Retinal pigment epithelial cell (primary cell): ENCODE data around the gene ILF3.

Source experiments
- DNase-seq: peaks from one replicate; pipeline ENCODE4 v3.0.0-alpha.2; 2010; ENCODE audit warnings: low read depth
- H3K4me3 ChIP-seq: 2 replicates; pipeline ENCODE4 v1.5.1; 2011; ENCODE audit warnings: mild to moderate bottlenecking, low read length, control low read depth, moderate library complexity
- TF ChIP-seq, protein P1 (sequence below): conservative IDR thresholded peaks from 2 replicates; pipeline ENCODE4 v1.5.1; 2011; ENCODE audit warnings: low read depth, low read length, control low read depth, inconsistent platforms

Gene ILF3

DNA sequence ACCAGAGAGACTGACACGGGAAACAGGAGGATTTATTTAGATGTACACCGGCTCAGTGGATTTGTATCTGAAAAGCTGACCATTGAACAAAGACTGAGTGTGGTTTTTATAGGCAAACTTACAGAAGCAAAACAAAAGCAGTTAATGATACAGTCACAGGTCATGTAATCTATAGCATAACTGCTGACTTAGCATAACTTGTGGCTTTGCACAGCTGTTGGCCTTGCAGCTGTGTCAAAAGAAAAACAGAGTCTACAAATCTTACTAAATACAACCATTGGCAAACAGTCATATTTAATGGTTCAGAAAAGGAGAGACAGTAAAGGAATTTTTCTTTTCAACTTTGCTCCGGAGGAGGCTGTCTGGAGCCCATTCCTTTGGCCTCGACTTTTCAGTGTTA, 2.3 kb upstream of the ILF3 start:
- no peak for DNase-seq
- TF ChIP-seq, protein P1, sequence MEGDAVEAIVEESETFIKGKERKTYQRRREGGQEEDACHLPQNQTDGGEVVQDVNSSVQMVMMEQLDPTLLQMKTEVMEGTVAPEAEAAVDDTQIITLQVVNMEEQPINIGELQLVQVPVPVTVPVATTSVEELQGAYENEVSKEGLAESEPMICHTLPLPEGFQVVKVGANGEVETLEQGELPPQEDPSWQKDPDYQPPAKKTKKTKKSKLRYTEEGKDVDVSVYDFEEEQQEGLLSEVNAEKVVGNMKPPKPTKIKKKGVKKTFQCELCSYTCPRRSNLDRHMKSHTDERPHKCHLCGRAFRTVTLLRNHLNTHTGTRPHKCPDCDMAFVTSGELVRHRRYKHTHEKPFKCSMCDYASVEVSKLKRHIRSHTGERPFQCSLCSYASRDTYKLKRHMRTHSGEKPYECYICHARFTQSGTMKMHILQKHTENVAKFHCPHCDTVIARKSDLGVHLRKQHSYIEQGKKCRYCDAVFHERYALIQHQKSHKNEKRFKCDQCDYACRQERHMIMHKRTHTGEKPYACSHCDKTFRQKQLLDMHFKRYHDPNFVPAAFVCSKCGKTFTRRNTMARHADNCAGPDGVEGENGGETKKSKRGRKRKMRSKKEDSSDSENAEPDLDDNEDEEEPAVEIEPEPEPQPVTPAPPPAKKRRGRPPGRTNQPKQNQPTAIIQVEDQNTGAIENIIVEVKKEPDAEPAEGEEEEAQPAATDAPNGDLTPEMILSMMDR, result no peak
- H3K4me3 ChIP-seq, result no peak overlapping the region

DNA sequence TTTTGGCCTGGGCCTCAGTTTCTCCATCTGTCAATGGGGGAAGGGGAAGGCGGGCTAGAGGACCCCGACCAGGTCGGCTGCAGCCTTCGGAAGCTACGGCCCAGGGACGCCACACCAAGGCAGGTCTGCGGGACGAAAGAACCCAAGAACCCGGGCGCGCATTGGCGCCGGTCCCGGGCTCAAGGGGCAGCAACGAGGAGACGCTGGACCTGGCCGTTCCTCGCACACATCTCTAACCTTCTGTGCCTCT, 739 bp upstream of the ILF3 start:
- TF ChIP-seq, protein P1, result no peak
- DNase-seq, result no peak

DNA sequence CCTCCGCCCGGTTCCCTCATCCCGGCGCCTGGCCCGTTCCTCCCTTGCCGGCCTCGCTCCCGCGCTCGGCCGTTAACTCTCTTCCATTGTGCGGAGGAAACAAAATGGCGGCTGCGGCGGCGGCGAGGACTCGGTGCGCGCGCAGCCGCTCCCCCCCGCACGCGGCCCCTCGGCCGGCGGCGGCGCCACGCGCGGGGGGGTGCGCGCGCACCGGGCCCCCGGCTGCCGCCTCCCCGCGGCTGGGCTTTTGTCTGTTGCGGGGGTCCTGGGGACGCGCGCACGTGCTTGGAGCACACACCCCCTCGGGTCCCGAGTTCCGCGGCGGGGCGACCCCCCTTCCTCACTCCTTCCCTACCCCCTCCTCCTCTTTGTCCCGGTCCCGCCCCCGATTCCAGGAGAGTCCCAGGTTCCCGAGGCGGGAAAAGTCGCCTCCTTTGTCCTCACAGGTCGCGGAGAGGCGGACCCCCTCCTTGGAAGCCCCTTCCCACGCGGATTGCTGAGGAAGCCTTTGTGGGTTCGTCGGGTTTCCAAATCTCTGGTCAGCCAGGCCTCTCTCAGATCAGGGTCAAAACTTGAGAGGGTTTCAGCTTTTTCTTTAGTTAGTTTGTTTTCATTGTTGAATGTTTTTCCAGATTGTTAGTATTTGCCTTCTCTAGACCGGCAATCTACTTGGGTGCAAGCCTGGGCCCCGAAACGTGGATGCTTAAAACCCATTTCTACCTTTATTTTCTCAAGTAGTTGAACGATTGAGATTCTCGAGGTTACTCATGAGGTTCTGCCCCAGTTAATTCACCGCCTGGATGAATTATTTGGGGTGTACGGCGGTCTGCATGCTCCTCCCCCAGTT, 687 bp downstream of the ILF3 start:
- TF ChIP-seq, protein P1, result no peak
- no peak for DNase-seq

More for the DNA sequence above, 739 bp upstream of the ILF3 start:
- H3K4me3 ChIP-seq, result peak overlapping the region; percentile 93

DNA sequence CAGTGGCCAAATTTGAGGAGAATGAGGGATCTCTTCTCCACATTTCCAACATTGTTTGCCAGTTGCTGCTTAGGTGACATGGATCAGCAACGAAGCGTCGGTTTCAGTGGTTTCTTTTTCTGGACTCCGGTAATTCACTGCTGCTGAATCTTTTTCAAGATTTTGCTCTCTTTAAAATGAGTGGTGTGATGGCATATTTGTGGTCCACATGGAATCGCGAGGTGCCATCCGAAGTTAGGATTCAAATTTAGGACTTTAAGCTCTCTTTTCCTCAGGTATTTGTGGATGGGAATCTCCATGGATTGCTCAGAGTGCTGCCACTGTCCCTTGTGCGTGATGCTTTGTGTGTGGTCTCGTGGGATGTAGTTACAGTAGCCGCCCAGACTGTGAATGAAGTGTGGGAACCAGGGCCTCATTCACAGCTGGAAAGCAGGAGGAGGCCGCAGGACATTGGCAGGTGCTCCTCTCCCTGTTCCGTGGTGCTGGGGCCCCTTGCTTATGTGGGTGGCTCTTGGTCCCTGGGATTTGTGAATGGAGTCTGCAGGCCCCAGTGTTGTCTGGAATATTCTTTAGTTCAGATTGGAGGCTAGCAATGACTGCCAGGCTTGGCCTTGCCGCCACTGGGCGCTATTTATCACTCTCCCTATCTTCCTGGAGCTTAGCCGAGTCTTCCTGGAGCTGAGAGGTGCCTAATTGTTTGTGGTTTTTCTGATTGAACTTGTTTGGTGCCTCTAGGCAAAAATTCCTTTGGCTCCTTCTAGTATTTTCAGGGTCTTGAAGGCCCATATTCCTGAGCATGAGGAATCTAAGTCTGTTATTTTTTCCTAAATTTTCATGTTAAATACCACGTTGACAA, 1.5 kb downstream of the ILF3 start:
- DNase-seq, result no peak
- H3K4me3 ChIP-seq, result peak overlapping the region; percentile 96
- TF ChIP-seq, protein P1, result peak; percentile 26

More for the DNA sequence above, 687 bp downstream of the ILF3 start:
- peak overlapping the region; percentile 96 for H3K4me3 ChIP-seq

DNA sequence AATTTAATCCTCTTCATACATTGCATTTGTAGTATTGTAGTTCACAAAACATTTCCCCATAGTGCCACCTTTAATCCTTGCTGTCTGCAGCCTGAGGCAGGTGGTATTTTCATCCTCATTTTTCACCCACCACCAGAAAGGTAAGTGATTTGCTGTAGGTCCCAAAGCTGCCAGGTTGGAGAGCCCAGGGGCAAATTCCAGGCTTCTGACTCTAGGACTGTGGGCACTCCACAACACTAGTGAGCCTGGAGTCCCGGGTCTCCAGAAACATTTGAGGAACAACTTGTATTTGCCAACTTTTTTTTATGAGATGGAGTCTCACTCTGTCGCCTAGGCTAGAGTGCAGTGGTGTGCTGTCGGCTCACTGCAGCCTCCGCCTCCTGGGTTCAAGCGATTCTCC, 6.2 kb downstream of the ILF3 start:
- TF ChIP-seq, protein P1, result no peak

DNA sequence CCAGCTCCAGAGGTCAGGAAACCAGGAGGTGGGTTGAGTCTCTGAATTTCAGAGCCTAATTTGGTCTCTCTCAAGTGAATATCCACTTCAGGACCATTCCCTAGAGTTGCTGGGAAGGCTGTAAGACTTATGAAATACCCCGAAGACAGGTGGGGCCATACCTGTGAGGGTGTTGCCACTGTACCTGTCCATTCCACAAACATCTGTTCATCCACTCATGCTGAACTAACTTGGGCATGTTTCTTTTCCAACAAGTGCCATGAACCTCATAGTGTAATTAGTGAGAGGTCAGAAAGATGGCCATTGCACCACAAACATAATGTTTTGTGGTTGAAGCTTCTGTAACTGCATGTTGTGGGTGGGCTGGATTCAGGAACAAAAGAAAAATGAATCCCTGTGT, 7.8 kb downstream of the ILF3 start:
- DNase-seq, result no peak
- TF ChIP-seq, protein P1, result no peak
- no peak overlapping the region for H3K4me3 ChIP-seq

More for the DNA sequence above, 6.2 kb downstream of the ILF3 start:
- no peak for DNase-seq
- no peak overlapping the region for H3K4me3 ChIP-seq
